NCI-H526 (cell line): ENCODE measurements around the gene UCHL1.
A peak's percentile ranks its signal among the peaks of the same experiment; 100 is the strongest.

ENCODE experiments used
- DNase-seq, 2 experiments: peaks; one replicate each; lab custom pipeline; 2025; lab: John Stamatoyannopoulos, UW

UCHL1 gene

DNA sequence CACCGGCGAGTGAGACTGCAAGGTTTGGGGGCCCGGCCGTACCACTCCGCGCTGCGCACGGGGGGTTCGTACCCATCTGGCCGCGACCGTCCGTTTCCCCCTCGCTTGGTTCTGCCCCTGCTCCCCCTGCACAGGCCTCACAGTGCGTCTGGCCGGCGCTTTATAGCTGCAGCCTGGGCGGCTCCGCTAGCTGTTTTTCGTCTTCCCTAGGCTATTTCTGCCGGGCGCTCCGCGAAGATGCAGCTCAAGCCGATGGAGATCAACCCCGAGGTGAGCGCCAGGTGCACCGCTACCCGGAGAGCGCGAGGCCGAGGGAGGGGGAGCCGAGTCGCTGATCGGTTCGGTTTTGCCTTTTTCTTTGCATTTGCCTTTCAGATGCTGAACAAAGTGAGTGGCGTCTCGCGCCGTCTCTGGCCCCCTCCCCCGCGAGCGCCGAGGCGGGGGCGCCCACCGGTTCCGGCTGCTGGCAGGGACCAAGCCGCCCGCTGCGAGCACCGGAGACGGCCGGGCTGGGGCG is at the start of gene UCHL1:
Gene UCHL1 (plus strand): TSS at position 189 of the 517 bp plus-strand sequence. CDS start 49 bp downstream, at position 238.
- peak; percentile 93 to 97 for DNase-seq

DNA sequence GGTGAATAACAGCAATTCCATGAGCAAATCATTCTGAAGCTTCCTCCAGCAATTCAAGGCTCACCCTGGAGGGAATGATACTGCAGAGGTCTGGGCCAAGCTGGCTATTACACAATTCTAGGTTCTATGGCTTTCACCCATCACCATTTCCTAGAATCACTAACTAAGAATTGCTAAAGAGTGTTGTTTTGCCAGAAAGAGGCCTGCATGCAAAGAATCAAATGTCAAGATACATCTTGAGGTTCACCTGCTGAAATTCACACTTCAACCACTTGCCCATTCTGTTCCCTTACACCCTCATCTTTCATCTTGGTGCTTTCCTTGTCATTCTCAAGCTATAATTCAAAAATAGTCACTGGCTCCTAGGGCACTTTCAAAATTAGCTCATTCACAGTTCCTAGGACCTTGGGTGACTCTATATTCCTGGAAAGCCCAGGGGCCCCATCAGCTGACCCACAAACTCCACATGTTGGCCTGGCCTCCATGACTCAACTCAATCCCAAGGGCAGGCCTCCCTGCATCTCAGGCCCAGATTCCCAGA is 49.4 kb upstream of the UCHL1 start:
- no peak for DNase-seq

DNA sequence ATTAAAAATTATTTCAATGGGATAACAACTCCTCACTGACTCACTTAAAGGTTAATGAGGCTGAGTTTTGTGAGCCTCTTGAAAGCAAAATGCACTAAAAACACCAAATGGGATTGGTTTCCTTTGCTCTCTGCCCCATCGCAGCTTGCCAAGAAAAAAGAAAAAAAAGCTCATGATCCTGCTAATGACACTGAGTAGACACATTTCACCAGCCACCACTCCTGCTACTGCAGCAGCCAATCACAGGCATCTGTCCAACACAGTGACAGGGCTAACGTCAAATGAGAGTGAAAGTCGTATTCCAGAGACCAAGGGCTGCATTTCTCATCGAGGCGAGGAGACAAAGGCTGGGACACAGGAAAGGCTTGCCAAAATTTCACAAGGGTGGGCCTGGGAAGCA is 47.5 kb upstream of the UCHL1 start:
- DNase-seq = no peak

DNA sequence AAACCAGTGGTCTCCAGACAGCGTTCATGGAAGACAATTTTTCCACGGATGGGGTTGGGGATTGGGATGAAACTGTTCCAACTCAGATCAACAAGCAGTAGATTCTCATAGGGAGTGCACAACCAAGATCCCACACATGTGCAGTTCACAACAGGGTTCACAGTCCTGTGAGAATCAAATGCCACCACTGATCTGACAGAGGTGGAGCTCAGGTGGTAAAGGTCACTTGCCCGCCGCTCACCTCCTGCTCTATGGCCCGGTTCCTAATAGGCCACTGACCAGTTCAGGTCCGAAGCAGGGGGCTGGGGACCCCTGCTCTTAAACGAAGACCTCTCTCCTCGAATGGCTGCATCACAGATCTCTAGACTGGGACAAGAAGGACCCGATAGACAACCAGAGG is 46.8 kb upstream of the UCHL1 start:
- DNase-seq = no peak

DNA sequence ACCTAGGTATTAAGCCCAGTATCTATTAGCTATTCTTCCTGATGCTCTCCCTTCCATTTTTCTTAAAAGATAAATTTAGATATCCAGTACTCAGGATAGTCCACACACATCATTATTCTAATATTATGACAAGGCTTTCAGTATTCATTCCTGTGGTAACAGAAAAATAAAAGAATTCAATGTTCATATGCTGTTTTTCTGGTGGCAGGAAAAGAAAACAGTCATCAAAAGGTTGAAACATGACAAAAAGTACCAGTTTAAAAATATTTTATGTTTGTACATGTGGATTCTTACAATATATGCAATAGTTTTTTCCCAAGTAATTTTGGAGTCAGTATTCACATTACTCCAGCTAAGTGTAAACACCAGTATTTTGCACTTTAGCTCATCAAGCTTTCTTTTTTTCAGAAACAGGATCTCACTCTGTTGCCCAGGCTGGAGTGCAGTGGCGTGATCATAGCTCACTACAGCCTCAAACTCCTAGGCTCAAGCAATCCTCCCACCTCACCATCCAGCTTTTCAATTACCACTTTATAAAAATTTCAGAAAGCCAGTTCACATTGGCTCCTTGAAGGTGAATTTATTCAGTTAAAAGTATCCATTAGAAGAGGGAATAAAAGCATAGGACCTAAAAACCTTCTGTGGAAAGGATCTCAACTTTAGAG is 44.6 kb upstream of the UCHL1 start:
- DNase-seq = no peak

DNA sequence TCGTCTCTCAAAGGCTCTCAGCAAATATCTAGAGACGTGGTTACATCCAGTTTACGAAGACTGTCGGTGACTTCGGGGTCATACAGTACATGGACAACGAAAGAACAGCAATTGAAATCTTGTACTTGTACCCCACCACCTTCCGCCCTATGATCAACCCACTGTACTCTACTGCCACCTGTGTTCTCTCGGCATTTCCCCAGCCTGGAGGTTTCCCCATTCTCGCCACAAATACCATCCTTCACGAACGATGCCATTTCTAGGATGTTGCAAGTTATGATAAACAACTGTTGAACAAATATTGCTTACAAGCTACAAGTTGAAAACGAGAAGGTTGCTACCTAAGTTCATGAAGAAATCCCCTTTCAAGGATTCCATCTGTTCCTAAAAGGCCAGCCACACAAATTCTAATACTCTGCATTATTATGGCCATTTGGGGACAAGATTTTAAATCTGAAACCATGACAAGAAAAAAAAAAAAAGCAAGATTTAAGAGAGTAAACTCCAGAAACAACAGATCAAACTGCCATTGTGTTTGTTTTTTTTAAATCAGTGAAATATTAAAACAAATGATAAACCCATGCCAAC is 44.0 kb upstream of the UCHL1 start:
- DNase-seq = peak; percentile 71 to 84

DNA sequence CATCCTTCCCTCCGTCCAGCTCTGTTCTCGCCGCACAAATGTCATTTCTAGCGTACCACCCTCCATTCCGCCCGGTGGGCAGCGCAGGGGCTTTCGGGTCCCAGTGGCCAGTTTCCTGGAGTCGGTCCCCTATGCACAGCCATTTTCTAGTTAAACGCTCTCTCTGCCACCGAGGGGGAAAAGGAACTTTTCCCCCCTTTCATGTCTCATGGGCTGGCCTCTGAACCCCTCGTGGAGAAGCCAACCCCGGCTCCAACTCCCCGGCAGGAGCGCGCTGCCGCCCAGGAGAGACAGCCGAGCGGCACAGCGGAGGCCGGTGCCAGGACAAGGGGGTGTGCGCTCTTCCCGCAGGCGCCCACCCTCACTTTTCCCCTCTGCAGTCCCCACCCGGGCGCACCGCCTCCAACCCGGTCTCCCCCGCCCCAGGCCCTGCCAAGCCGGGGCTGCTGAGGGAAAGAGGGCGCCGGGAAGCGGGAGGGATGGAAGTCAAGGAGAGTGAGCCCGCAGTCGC is 43.0 kb upstream of the UCHL1 start:
- DNase-seq = peak; percentile 18 to 72

DNA sequence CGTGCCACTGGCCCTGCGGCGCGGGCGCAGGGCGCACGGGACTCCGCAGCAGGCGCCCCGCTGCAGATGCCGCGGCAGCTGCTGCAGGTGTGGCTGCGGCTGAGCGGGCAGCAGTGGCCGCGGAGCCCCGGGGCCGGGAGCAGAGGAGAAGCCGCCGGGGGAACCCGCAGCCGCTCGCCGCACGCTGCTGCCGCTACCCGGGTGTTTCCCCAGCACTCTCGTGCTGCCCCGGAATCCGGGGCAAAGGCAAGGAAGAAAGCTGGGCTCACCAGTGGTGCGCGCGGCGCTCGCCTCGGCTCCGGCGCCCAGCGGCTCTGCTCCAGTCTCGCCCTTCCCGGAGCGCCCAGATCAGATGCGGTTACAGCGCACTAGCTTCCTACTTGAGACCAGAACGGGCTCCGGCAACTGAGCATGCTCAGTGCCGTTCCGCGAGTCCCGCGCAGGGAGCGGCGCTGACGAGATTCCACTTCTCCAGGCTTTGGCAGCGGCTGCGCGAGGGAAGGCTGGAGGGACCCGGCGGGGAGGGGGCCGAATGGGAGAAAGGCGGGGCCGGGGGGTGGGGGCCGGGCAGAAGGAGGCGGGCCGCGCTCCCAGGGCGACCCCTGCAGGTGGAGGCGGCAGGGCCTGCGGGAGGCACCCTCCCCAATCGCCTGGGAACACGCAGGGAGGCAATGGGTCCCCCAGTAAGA is 42.4 kb upstream of the UCHL1 start, which contains the start of gene APBB2:
Gene APBB2 (minus strand): TSS at position 407 of the 689 bp plus-strand sequence. CDS start 181,288 bp downstream, outside the sequence.
- peak; percentile 96 to 99 for DNase-seq

DNA sequence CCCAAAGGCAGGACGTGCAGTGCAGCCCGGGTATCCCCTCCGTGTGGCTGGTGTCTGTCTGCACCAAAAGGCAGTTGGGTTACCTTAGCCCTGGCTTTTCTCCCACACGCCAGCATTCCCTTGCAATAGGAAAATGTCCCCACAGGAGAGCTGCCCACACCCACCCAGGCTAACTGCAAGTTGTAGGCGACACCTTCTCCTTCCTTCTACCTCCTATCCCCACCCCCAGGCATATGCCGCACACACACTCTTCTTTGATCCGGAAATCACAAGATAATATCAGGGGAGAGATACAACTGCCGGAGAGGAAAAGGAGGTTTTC is 41.9 kb upstream of the UCHL1 start:
- no peak for DNase-seq

DNA sequence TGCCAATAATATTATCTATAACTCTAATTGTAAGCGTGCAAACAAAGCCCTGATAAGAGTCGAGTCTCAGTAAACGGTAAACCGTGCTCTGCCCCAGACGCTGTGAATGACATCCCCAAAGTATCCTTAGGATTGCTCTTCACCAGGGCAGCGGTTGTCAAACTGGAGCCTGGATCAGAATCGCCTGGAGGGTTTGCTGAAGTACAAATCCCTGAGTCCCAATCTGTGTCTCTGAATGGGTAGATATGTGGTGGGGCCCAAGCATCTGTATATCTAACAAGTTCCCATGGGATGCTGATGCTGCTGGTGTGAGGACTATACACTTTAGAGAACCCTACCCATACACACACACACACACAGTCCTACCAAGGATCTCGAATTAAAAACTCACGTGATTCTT is 41.6 kb upstream of the UCHL1 start:
- DNase-seq = peak in 1 of 2 experiments; percentile 33

DNA sequence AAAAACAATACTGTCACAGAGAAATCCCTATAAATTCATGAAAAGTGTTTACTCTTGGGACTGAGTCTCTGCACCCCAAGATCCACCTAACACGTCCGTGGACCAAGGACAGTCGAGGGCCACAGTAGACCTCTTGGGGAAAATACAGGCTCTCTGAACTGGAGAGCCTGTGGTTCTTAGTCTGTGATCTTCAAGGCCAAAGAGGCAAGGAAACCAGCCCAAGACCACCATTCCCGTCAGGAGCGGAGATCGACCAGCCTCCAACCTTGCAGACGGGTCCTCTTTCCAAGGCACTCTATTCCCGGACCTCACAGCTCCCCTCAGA is 40.8 kb upstream of the UCHL1 start:
- DNase-seq = no peak

DNA sequence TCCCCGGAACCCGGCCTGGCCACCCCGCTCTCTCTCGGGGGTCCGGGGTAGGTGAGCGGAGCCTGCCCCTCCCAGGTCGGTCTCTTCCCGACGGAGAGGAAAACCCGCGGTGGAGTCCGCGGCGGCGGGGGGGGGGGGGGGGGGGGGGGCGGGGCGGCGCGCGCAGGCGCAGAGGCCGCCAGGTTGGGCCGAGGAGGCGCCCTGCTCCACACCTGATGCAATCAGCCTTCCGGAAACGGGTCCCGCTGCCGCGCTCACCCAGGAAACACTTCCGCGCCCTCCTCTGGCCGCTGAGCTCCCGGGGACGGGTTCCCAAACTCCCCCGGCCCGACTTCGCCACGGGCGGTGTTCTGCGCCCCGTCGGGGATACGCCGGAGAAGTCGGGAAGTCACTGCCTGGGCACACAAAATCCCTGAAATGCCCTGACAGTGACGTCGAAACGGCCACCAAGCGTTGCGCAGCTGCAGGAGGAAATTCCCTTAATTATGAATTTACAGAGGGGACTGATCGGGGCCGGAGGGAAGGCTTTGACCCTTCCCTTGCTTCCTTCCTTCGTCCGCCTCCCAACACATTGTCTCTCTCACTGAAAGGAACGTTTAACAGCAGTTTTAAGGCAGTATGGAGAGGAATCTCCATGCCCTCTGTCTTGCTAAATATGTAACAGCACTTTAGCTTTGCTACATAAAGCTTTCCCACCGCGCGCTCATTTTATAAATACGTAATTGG is 40.3 kb upstream of the UCHL1 start:
- DNase-seq = peak; percentile 84 to 95

DNA sequence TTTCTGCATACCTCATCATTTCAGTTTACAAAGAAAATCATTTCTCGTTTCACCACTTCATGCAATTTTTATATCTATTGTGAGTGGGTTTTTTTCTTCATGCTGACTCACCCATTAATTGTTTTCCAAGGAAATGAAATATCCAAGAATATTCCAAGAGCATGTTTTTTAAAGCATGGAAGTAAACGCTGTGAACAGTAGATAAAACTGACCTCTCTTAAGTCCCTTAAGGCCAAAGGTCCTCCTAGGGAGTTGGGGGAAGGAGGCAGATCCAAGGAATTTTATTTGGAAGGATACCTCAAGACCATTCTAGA is 39.8 kb upstream of the UCHL1 start:
- no peak for DNase-seq

DNA sequence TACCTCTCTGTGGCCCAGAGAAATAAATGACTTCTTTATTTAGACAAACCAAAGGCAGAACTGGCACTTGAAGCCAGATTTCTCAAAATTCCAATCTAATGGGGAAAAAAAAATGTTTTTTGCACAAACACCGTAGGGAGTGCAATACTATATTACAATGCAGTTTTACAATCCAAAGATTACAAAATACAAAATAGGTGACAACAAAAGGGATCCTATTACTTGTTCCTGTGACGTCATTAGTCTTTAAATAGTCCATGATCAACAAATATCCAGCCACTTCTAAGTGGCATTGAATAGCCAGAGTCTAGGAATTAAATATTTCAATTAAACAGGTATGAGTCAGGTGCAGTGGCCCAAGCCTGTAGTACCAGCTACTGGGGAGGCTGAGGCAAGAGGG is 39.4 kb upstream of the UCHL1 start:
- DNase-seq = no peak

DNA sequence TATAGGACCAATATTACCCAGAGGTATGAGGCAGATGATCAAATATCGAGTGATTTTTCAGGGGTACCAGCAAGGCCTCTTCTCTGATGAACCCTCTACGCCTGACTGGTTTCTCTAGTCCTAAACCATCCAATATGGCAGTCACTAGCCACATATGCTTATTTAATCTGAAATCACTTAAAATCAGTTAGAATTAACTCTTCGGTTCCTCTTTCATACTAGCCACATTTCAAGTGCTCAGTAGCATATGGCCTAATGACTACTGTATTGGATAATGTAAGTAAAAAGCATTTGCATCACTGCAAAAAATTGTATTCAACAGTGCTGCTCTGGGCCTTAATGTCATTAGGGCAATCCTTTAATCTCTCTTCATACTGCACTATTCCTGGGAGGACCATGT is 38.0 kb upstream of the UCHL1 start:
- no peak for DNase-seq

DNA sequence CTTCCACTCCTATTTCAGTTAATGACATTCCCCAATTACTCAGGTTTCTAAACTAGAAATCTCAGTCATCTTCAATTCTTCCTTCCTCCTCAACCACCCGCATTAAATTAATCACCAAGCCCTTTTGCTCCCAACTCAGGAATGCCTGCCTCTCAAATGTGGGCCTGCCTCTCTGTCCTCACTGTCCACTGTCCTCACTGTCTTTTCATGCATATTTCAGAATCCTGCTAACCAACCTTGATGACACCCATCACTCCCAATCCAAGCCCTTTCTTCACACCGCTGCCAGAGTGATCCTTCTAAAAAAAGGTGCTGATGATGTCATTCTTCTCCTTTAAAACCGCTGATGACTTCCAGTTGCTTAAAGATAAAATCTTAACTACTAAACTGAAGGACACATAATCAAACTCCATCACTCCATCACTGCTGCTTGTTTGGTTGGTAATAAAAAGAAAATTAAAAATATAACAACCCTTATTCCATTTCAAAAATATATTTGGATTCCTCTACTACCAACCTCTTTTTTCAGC is 37.2 kb upstream of the UCHL1 start:
- DNase-seq = no peak

DNA sequence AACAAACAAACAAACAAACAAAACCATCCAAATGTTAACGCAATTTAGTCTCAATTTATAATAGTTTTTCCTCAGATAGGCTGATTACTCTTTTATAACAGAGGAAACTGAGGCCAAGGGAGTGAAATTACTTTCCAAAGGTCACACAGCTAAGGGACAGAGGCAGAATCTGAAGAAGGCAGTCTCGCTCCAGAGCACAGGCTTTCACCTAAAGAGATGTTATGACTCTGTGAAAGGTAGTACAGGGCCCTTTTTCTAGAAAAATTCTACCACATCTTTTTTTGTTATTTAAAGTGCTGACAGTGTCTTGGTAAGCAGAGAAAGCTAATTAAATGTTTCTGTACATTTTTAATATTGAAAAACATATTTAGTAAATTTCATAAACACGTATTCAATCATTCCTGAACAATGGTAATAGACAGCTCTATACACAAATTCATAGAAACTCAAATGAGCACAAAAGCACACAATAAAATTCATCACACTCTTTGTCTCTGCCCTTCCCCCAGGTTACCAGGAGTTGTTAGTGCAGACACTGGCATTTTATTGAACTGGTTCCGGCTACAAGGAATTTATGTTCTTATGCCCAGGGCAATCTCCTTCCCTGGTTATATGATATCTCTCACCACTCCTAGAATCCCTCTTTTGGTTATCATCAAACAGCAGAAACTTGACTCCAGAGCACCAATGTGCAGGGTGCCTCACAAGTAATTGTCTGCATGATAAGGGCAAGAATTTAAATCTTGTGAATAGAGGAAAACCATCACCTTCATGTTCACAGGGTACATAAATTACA is 34.7 kb upstream of the UCHL1 start:
- DNase-seq = peak in 1 of 2 experiments; percentile 9

DNA sequence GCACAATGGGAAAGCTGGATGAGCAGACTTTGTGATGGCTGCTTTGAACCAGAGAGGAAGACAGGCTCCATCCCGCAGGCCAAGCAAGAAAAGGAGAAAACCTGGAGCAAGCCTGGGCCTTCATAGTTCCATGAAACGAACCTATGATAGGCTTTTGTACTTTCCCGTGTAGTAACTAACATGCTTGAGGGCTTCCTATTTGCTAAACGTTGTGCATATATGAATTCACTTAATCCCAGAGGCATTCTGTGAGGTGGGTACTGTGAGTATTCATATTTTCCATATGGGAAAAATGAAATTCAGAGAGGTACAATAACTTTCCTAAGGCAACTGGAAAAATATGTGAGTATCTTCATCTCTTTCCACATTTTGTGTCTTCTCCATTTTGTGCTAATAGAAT is 28.8 kb upstream of the UCHL1 start:
- no peak for DNase-seq

DNA sequence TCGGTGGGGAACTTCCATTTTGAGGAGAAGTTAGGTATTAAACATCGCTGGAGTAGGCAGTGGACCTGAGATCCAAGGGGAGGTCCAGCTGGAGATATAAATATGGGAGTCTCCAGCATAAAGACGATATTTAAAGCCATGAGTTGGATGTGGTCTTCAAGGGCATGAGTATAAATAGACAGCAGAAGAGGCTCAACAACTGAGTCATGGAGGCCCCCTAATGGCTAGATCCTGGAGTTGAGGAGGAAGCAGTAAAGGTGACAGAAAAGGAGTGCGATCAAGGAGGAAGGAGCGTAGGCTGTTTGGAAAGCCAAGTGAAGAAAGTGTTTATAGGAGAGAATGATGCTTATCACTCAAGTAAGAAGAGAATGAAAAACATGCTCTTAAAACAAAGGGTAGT is 24.3 kb upstream of the UCHL1 start:
- no peak for DNase-seq

DNA sequence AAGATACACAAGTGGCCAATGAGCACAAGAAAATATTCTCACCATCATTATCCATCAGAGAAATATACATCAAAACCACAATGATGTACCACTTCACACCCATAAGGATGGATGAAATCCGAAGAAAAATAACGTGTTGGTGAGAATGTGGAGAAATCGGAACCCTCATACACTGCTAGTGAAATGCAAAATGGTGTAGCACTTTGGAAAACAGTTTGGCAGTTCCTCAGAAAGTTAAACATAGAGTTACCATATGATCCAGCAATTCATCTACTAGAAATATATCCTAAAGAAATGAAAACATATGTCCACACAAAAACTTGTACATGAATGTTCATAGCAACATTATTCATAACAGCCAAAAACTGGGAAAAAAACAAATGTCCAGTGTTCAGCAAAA is 23.9 kb upstream of the UCHL1 start:
- no peak for DNase-seq

DNA sequence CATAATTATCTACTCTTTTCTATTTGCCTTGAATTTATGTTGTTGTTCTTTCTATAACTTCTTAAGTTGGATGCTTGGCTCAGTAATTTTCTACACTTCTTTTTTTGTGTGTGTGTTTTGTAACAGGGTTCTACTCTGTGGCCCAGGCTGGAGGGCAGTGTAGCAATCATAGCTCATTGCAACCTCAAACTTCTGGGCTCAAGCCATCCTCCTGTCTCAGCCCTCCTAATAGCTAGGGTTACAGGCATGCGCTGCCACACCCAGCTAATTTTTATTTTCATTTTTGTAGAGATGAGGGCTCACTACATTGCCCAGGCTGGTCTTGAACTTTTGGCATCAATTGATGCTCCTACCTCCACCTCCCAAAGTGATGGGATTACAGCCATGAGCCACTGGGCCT is 20.7 kb upstream of the UCHL1 start:
- DNase-seq = no peak
